ENCODE measurements around the gene TMEM254. TPM values are rescaled to one million over a fixed set of nuclear protein-coding genes. Genes with fewer than 3 reads are reported as not detected.
"Not testable (repeated sequence)": the region's sequence is repeated elsewhere in the genome, so short reads cannot be mapped to it uniquely, and the experiment has no call there.

Gene TMEM254
- total and polyA plus RNA-seq, 7 donors, result 2.1 to 8.2 (median 4.7) TPM

- no peaks in the 10 kb centered on the region for H3K4me1 ChIP-seq
- no peaks in the 10 kb centered on the region for H3K9me3 ChIP-seq
- ATAC-seq, result peak in 1 of 4 donors; percentile 22
- 65 to 77% (median 67%) methylated on average over 2 of the region's 2 CpGs for WGBS, 3 donors
- no peak for DNase-seq
- peaks cover 0 to 46% of the 10 kb centered on the region in 2 donors for H3K36me3 ChIP-seq (ENCODE audit: insufficient read depth in 1 of 2, low read depth in 1 of 2)
- intact Hi-C loops (cut with DNase I), result loop anchor here in 1 of 2 donors (2.0 kb wide), 1 partner anchor 23 kb away; no protein-coding TSS in a partner anchor
- no peak overlapping the region for H3K27ac ChIP-seq
- no peaks in the 10 kb centered on the region for H3K27me3 ChIP-seq (ENCODE audit: insufficient read depth in 3 of 3, low read length in 2 of 3)
- H3K4me3 ChIP-seq, result no peak overlapping the region
- TF ChIP-seq CTCF (IDR thresholded peaks at IDR 0.05), result no peak
Measured at GRCh38 chr10:80090121-80090520, 11.7 kb downstream of the TMEM254 start.

GRCh38 chr10:80094231-80094630, 15.8 kb downstream of the TMEM254 start:
- no peak for ATAC-seq
- DNase-seq, result no peak
- H3K27me3 ChIP-seq (ENCODE audit: insufficient read depth in 3 of 3, low read length in 2 of 3), result no peaks in the 10 kb centered on the region
- H3K4me1 ChIP-seq, result no peaks in the 10 kb centered on the region
- no peak for TF ChIP-seq CTCF (IDR thresholded peaks at IDR 0.05)
- 71 to 79% (median 79%) methylated on average over 2 of the region's 2 CpGs for WGBS, 3 donors
- intact Hi-C loops (cut with DNase I), result no loop called here
- no peaks in the 10 kb centered on the region for H3K9me3 ChIP-seq
- no peak overlapping the region for H3K27ac ChIP-seq
- peaks cover 0 to 15% of the 10 kb centered on the region in 2 donors for H3K36me3 ChIP-seq (ENCODE audit: insufficient read depth in 1 of 2, low read depth in 1 of 2)
- H3K4me3 ChIP-seq, result no peak overlapping the region

DNA sequence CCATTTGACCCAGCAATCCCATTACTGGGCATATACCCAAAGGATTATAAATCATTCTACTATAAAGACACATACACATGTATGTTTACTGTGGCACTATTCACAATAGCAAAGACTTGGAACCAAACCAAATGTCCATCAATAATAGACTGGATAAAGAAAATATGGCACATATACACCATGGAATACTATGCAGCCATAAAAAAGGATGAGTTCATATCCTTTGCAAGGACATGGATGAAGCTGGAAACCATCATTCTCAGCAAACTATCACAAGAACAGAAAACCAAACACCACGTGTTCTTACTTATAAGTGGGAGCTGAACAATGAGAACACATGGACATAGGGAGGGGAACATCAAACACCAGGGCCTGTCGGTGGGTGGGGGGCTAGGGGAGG, 19.8 kb downstream of the TMEM254 start:
- ATAC-seq; intact Hi-C loops (cut with DNase I); H3K4me3 ChIP-seq; H3K36me3 ChIP-seq (ENCODE audit: insufficient read depth in 1 of 2, low read depth in 1 of 2); H3K9me3 ChIP-seq; H3K27ac ChIP-seq; H3K4me1 ChIP-seq; DNase-seq; H3K27me3 ChIP-seq (ENCODE audit: insufficient read depth in 3 of 3, low read length in 2 of 3): not testable (repeated sequence)
- 89 to 97% (median 95%) methylated on average over 2 of the region's 2 CpGs for WGBS, 3 donors

- DNase-seq; H3K36me3 ChIP-seq (ENCODE audit: insufficient read depth in 1 of 2, low read depth in 1 of 2); intact Hi-C loops (cut with DNase I); H3K9me3 ChIP-seq; H3K27ac ChIP-seq; H3K27me3 ChIP-seq (ENCODE audit: insufficient read depth in 3 of 3, low read length in 2 of 3); H3K4me1 ChIP-seq; ATAC-seq; H3K4me3 ChIP-seq: not testable (repeated sequence)
- whole genome bisulfite sequencing, 3 donors, result 79 to 86% (median 80%) methylated on average over 8 of the region's 8 CpGs
Measured at GRCh38 chr10:80099295-80099694, 20.8 kb downstream of the TMEM254 start.

DNA sequence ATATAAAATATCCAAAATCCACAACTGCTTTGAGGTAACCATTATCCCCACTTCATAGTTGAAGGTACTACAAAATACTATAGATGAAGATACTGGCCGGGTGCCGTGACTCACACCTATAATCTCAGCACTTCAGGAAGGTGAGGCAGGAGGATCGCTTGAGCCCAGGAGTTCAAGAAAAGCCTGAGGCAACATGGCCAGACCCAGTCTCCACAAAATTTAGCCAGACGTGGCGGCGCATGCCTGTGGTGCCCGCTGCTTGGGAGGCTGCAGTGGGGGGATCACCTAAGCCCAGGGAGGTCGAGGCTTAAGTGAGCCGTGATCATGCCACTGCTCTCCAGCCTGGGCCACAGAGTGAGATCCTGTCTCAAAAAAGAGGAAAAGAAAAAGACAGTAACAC, 21.7 kb downstream of the TMEM254 start:
- Histone ChIP-seq H3K27me3 (ENCODE audit: insufficient read depth in 3 of 3, low read length in 2 of 3) (no peaks in the 10 kb centered on the region), H3K4me3 (no peak overlapping the region), H3K4me1 (no peaks in the 10 kb centered on the region), H3K36me3 (ENCODE audit: insufficient read depth in 1 of 2, low read depth in 1 of 2) (no peaks in the 10 kb centered on the region), H3K27ac (no peak overlapping the region), H3K9me3 (no peaks in the 10 kb centered on the region)
- no peak for TF ChIP-seq CTCF (IDR thresholded peaks at IDR 0.05)
- WGBS, 3 donors, result 90 to 97% (median 92%) methylated on average over 9 of the region's 9 CpGs
- DNase-seq (no peak), ATAC-seq (no peak)
- intact Hi-C loops (cut with DNase I), result no loop called here

Data from psoas muscle (tissue), 8 donors.